Stomach smooth muscle (tissue), 2 donors: ENCODE data around the gene IKZF5.

Experiments
- H3K27ac ChIP-seq: one replicate; pipeline ENCODE4 v1.7.0; 2013; ENCODE audit warnings: mild to moderate bottlenecking, low read length, inconsistent platforms
- H3K27me3 ChIP-seq, 2 donors: one replicate each; pipeline ENCODE4 v1.7.0; 2013; ENCODE audit warnings: low read length in 2 of 2; ENCODE audit not compliant: insufficient read depth in 2 of 2, control insufficient read depth in 1 of 2
- H3K36me3 ChIP-seq, 2 donors: one replicate each; pipeline ENCODE4 v1.7.0; 2013; ENCODE audit warnings: low read length in 2 of 2; ENCODE audit not compliant: control insufficient read depth in 2 of 2, insufficient read depth in 2 of 2
- H3K4me1 ChIP-seq: one replicate; pipeline ENCODE4 v1.7.0; 2013; ENCODE audit warnings: low read length; ENCODE audit not compliant: control insufficient read depth, insufficient read depth
- H3K4me3 ChIP-seq, 2 donors: one replicate each; pipeline ENCODE4 v1.7.0; 2013; ENCODE audit warnings: low read length in 2 of 2
- H3K9ac ChIP-seq, 2 donors: one replicate each; pipeline ENCODE4 v1.7.0; 2013; ENCODE audit warnings: low read length in 2 of 2, mild to moderate bottlenecking in 1 of 2
- H3K9me3 ChIP-seq, 2 donors: one replicate each; pipeline ENCODE4 v1.7.0; 2013; ENCODE audit warnings: low read length in 2 of 2; ENCODE audit not compliant: control insufficient read depth in 2 of 2
- donor health status: healthy.
- donor health status: Pancreatic carcinoma.

The IKZF5 gene

DNA sequence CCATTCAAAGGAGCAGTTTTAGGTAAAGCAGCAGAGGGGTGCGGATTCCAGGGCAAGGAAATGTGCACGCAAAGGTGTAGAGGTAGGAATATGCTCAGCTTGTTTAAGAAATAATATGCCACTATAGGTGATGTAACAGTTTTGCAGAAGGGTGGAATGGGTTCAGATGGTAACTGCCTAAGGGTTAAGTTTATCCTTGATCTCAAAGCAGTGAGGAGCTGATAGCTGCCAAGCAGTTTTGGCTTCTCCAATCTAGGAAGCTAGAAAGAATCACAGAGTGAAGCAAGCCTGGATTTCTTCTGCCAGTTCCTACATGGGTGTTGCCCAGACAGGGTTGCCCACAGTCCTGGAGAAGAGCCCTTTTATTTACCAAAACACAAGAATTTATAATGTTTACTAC lies 6.2 kb upstream of the IKZF5 start:
- H3K36me3 ChIP-seq = no peaks in the 10 kb centered on the region

DNA sequence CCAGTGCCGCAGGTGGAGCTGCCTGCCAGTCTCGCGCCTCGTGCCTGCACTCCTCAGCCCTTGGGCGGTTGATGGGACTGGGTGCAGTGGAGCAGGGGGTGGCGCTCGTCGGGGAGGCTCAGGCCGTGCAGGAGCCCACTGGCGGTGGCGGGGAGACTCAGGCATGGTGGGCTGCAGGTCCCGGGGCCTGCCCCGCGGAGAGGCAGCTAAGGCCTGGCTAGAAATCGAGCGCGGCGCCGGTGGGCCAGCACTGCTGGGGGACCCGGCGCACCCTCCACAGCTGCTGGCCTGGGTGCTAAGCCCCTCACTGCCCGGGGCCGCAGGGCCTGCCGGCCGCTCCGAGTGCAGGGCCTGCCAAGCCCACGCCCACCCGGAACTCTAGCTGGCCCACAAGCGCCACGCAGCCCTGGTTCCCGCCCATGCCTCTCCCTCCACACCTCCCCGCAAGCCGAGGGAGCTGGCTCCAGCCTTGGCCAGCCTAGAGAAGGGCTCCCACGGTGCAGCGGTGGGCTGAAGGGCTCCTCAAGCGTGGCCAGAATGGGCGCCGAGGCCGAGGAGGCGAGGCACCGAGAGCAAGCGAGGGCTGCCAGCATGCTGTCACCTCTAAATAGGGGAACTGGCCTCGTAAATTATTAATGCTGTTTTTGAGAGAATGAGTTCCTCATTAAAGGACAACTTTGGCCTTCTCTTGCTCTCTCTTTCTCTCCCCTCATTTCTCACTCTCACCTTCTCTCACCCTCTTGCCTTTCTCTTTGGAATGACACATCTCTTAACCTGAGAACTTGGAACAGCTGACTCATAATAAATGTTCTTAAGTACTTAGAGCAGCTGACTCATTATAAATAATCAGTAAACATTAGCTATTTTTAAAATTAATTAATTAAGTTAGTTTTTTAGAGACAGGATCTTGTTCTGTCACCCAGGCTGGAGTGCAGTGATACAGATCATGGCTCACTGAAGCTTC lies 5.1 kb upstream of the IKZF5 start:
- no peaks in the 10 kb centered on the region for H3K9me3 ChIP-seq
- H3K27ac ChIP-seq = no peak overlapping the region
- no peaks in the 10 kb centered on the region for H3K27me3 ChIP-seq
- peaks cover 9% of the 10 kb centered on the region for H3K4me1 ChIP-seq
- H3K36me3 ChIP-seq = no peaks in the 10 kb centered on the region
- H3K9ac ChIP-seq = no peak overlapping the region
- no peak overlapping the region for H3K4me3 ChIP-seq

More for the DNA sequence above, 6.2 kb upstream of the IKZF5 start:
- no peak overlapping the region for H3K4me3 ChIP-seq
- peaks cover 3% of the 10 kb centered on the region for H3K4me1 ChIP-seq
- no peak overlapping the region for H3K9ac ChIP-seq
- no peak overlapping the region for H3K27ac ChIP-seq
- no peaks in the 10 kb centered on the region for H3K27me3 ChIP-seq
- no peaks in the 10 kb centered on the region for H3K9me3 ChIP-seq

DNA sequence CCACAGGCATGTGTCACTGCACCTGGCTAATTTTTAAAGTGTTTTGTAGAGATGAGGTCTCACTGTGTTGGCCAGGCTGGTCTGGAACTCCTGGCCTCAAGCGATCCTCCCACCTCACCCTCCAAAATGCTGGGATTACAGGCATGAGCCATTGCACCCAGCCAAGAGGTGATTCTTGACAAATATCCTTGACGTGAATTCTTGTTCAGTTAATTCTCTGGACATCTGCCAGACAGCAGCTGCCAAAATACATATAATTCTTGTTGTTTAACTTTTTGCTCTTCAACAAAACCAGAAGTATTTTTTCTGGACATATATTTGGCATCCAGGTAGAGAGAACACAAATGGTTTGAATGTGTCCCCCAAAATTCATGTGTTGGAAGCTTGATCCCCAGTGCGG lies 3.4 kb upstream of the IKZF5 start:
- Histone ChIP-seq H3K27ac (no peak overlapping the region), H3K9me3 (no peaks in the 10 kb centered on the region), H3K4me3 (no peak overlapping the region), H3K27me3 (no peaks in the 10 kb centered on the region), H3K9ac (no peak overlapping the region), H3K4me1 (peaks cover 18% of the 10 kb centered on the region), H3K36me3 (no peaks in the 10 kb centered on the region)

DNA sequence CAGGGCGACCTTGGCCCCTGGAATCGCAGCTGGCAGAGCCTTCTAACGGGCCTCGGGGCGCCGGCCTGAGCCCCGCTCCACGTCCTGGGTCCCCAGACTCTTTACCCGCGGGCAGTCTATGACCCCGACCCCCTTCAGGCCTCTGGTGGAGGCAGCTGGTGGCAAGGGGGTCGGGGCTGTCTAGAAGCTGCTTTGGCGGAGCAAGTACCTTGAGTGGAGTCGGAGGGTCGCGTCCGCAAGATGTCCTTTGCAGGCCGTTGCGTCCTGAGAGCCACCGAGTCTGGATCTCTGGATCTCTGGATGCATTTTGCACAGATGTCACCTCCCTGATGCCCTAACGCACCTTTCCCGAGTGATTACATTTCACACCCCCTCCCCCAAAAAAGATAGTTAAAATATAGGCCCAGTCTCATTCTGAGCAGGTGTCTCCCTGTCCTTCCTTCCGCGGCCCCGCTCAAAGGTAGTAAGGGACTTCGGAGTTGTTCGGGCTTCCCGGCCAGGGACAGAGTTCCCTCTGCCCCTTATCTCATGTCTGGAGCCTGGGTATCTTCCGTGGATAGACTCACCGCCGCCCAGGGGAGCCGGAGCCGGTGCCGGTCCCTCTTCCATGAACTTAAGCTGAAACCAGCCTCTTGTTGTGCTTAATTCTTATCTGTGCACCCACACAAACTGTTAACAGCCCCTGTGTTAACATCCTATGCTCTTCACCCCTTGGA lies 668 bp upstream of the IKZF5 start:
- Histone ChIP-seq H3K36me3 (no peaks in the 10 kb centered on the region), H3K27ac (peak overlapping the region; percentile 66), H3K4me3 (peak overlapping the region; percentile 82 to 91), H3K9me3 (no peaks in the 10 kb centered on the region), H3K9ac (peak overlapping the region; percentile 87 to 91), H3K27me3 (no peaks in the 10 kb centered on the region), H3K4me1 (peaks cover 18% of the 10 kb centered on the region)

DNA sequence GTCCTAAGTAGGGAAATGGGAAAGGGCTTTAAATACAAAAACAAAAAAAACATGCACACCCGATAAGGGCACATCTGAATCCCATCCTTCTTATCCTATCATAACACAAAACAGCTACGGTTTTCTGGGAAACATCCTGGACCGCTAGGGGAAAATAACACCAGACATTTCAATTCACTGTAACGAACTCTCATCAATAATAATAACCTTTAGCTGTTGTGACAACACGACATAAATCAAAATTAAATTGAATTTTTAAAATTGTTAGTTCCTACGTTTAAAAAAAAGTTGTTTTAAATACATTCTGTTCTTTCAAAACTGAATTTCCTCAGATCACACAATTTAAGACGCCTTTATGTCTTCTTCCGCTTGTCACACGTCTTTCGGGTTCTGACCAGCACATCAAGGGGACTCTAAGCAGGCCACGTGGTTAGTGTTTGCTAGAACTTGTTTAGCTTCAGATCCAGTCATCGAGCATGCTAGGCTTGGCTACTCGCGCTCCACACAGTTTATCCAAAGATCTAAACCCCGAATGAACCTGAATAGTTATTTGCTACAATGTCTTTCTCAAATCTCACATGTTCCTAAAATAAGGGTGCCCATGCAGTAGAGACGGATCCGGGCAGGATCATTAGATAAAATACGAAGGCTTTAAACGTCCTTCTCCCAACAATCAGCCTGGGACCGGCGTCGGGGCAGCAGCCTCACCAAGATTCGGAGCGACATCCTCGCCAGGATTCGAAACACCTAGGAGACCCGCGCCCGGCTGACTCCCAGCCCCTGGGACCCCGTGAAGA lies 839 bp downstream of the IKZF5 start:
- Histone ChIP-seq H3K27ac (peak overlapping the region; percentile 89), H3K9ac (peak overlapping the region; percentile 84 to 93), H3K9me3 (no peaks in the 10 kb centered on the region), H3K36me3 (no peaks in the 10 kb centered on the region), H3K27me3 (no peaks in the 10 kb centered on the region), H3K4me1 (peaks cover 18% of the 10 kb centered on the region), H3K4me3 (peak overlapping the region; percentile 82 to 91)

DNA sequence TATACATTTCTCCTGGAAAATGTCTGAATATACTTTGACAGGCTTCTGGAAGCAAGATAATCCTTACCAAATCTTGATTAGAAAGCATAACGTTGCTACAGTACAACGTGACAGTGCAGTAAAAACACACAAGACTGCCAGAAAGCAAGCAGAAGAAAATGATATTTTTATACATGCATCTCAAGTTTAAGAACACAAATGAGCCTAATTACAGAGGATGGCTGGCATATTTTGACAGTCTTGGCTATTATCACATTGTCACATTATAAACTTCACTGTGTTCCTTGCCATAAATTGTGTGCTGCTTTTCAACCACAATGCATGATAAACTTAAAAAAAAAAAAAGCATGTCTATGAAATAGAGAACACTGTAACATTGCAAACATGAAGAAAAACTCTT lies 4.3 kb downstream of the IKZF5 start:
- Histone ChIP-seq H3K9me3 (no peaks in the 10 kb centered on the region), H3K4me3 (no peak overlapping the region), H3K27me3 (no peaks in the 10 kb centered on the region), H3K4me1 (peaks cover 10% of the 10 kb centered on the region), H3K36me3 (no peaks in the 10 kb centered on the region), H3K9ac (no peak overlapping the region), H3K27ac (no peak overlapping the region)

DNA sequence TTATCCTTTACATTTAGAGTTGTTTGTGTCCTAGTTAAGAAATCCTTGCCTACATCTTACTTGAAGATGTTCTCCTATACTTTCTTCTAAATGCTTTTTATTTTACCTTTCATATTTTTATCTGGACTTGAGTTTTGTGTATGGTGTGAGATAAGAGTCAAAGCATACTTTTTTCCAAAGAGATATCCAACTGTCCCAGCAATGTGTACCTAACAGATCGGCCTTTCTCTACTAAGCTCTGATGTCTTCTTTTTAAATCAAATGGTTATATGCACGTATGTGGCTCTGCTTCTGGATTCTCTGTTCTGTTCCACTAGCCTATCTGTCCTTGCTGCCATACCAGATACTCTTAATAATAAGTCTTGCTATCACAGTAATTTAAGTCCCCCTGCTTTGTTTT lies 7.2 kb downstream of the IKZF5 start:
- Histone ChIP-seq H3K9ac (no peak overlapping the region), H3K36me3 (peaks cover 5 to 8% of the 10 kb centered on the region in 2 donors), H3K4me3 (no peak overlapping the region), H3K4me1 (no peaks in the 10 kb centered on the region), H3K27ac (no peak overlapping the region), H3K9me3 (no peaks in the 10 kb centered on the region), H3K27me3 (no peaks in the 10 kb centered on the region)

DNA sequence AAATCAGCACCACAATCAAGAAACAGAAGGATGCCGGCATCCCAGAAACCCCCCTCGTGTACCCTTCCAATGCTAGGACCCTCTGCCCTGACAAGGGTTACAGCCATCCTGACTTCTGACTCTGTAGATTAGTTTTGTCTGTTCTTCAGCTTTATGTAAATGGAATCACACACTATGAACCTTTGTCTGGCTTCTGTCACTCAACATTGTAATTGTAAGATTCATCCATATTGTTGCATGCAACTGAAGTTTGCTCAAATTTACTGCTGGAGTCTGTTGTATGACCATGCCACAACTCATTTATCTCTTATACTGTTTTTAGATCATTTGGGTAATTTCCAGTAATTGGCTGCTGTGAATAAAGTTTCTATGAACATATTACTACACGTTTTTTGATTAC lies 8.4 kb downstream of the IKZF5 start:
- Histone ChIP-seq H3K4me1 (no peaks in the 10 kb centered on the region), H3K9ac (no peak overlapping the region), H3K4me3 (no peak overlapping the region), H3K27me3 (no peaks in the 10 kb centered on the region), H3K9me3 (no peaks in the 10 kb centered on the region), H3K27ac (no peak overlapping the region), H3K36me3 (peaks cover 8 to 17% of the 10 kb centered on the region in 2 donors)

DNA sequence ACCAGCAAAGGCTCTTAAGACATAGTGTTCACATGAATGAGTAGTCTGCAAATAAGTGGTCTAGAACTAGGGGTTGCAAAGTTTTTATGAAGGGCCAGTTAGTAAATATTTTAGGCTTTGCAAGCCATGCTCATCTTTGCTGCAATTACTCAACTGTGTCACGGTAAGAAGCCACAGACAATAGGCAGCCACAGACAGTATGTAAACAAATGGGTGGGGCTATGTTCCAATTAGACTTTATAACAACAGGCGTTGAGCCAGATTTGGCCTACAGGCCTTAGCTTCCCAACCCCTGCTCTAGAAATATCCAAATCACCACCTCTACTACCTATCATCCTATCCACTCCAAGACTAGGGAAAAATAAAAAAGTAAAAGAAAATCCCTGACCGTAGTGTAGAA lies 9.2 kb downstream of the IKZF5 start:
- H3K4me1 ChIP-seq = no peaks in the 10 kb centered on the region
- H3K9me3 ChIP-seq = no peaks in the 10 kb centered on the region
- no peaks in the 10 kb centered on the region for H3K27me3 ChIP-seq
- no peak overlapping the region for H3K4me3 ChIP-seq
- H3K36me3 ChIP-seq = peaks cover 15 to 21% of the 10 kb centered on the region in 2 donors
- no peak overlapping the region for H3K27ac ChIP-seq
- no peak overlapping the region for H3K9ac ChIP-seq

DNA sequence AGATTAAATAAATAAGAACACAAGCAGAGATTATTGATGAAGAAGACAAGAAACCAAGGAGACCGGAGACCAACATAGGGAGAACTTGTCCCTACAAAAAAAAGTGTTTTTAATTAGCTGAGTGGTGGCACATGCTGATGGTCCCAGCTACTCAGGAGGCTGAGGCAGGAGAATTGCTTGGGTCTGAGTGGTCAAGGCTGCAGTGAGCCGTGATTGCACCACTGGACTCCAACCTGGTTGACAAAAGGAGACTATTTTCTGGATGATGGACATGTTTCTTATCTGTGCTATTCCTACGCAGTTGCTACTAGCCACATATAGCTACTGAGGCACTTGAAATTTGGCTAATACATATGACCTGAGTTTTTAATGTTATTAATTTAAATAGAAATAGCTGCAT lies 9.7 kb downstream of the IKZF5 start:
- Histone ChIP-seq H3K9me3 (no peaks in the 10 kb centered on the region), H3K27ac (no peak overlapping the region), H3K9ac (no peak overlapping the region), H3K4me1 (no peaks in the 10 kb centered on the region), H3K36me3 (peaks cover 19 to 25% of the 10 kb centered on the region in 2 donors), H3K4me3 (no peak overlapping the region), H3K27me3 (no peaks in the 10 kb centered on the region)
